Calu3 (cell line): Measurements from ENCODE around the gene MMD2. TPM values are rescaled to one million over a fixed set of nuclear protein-coding genes. Genes with fewer than 3 reads are reported as not detected.

Source experiments
- BruUV-seq: library from RNA; stranded (reverse); fragments of 400-500 nt; replicated peaks from 2 replicates; lab custom pipeline; 2021; lab: Mats Ljungman, UMichigan
- CTCF ChIA-PET: fragments of 300-600 bp; sonication (Branson Sonifier 250); formaldehyde crosslinking; loops from one replicate; lab custom pipeline; 2022; ENCODE audit warnings: antibody characterized with exemption; lab: Charles Lee
- DNase-seq: peaks from one replicate; pipeline ENCODE4 v3.0.0; 2022
- H3K27ac Mint-ChIP-seq: one replicate; pipeline ENCODE4 v1.8.0; 2022; ENCODE audit warnings: mixed read lengths; ENCODE audit not compliant: unreplicated experiment
- H3K27me3 Mint-ChIP-seq: one replicate; pipeline ENCODE4 v1.8.0; 2022; ENCODE audit warnings: mixed read lengths; ENCODE audit not compliant: unreplicated experiment
- H3K36me3 Mint-ChIP-seq: one replicate; pipeline ENCODE4 v1.8.0; 2022; ENCODE audit warnings: mild to moderate bottlenecking, moderate library complexity, mixed read lengths; ENCODE audit not compliant: insufficient read depth, unreplicated experiment
- H3K4me1 Mint-ChIP-seq: one replicate; pipeline ENCODE4 v1.8.0; 2022; ENCODE audit warnings: mild to moderate bottlenecking, low read depth, mixed read lengths; ENCODE audit not compliant: unreplicated experiment
- H3K4me3 Mint-ChIP-seq: one replicate; pipeline ENCODE4 v1.8.0; 2022; ENCODE audit warnings: mild to moderate bottlenecking, low read depth, moderate library complexity, mixed read lengths; ENCODE audit not compliant: unreplicated experiment
- H3K9me3 Mint-ChIP-seq: one replicate; pipeline ENCODE4 v1.8.0; 2022; ENCODE audit warnings: low read depth, mixed read lengths; ENCODE audit not compliant: unreplicated experiment
- CTCF ChIP-seq: fragments of 200-600 bp; IDR thresholded peaks from one replicate; pipeline ENCODE4 v1.8.0; 2022; ENCODE audit warnings: antibody characterized with exemption; ENCODE audit not compliant: unreplicated experiment
- intact Hi-C: fragments of 100-400 bp; cut with micrococcal nuclease; formaldehyde crosslinking; loops from one replicate; pipeline ENCODE4 v1.10.0; 2022; ENCODE audit not compliant: unreplicated experiment
- total RNA-seq: library from RNA; stranded (reverse); gene quantifications from 2 replicates; pipeline ENCODE4 v1.2.3, GENCODE V29; 2022

Gene MMD2
- total RNA-seq, 1 experiment from 2014 or later, result not detected

DNA sequence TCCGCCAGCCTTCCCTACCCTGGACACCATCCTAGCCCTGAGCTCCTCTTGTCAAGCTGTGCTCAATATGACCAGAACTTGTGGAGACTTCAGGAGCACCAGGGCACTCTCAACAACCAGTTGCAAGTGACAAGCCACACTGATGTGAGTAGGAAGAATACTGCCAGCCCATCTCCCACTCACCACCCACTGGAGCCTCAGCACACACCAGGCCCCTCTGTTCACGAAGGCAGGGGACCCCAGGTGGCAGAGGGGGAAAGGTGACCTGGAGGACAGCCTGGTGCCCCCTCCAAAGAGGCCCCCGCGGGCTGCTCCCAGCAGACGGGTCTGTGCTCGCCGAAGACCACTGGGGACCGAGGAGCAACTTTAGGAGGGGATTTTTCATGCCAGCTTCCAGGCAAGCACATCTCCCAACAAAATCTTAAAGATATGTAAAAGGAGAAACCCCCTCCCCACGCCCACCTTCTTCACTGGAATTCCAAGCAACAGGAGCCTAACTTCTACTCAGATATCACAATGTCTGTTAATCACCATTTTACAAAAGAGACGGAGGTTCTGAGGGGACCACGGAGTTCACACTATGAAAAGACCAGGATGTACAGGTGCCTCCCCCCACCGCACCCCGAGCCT lies 1.0 kb downstream of the MMD2 start:
- H3K4me1 Mint-ChIP-seq, result no peaks in the 10 kb centered on the region
- no peak overlapping the region for H3K4me3 Mint-ChIP-seq
- no peaks in the 10 kb centered on the region for H3K36me3 Mint-ChIP-seq
- H3K27ac Mint-ChIP-seq, result no peak overlapping the region
- CTCF ChIA-PET, result interaction anchor here (0.7 kb wide), 1 partner anchor 14 kb away, joined by 3 read pairs; no protein-coding TSS in a partner anchor
- intact Hi-C loops, result no loop called here
- H3K27me3 Mint-ChIP-seq, result peaks cover 49% of the 10 kb centered on the region
- no peaks in the 10 kb centered on the region for H3K9me3 Mint-ChIP-seq
- TF ChIP-seq CTCF, result no peak
- no TSS peak for BruUV-seq
- DNase-seq, result no peak

DNA sequence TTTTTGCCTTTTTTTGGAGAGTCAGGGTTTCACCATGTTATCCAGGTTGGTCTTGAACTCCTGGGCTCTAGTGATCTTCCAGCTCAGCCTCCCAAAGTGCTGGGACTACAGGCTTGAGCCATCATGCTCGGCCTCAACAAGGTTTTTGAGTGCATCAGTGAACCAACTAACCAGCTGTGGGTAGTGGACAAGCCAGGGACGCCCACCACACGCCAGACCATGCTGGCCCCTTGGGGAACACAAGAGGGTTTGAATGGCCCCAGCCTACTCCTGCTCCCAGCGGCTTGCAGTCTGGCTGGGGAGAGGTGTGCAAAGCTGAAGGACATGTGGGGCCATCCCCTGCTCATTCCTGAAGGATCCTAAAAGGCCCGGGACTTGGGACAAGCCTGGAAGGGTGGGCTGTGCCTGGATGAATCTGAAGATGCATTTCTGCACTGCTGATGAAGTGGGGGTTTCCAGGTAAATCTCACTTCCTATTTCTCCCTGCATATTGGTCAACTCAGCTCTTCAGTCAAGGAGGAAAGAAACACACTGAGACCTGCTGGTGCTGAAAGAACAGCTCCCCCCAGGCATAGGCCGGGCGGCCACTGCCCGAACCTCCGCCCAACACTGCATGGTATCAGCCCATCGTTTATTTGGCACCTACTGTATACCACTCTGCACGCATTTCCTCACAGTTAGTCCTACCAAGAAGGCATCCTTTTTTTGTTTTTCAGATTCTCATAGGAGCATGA lies 6.9 kb downstream of the MMD2 start:
- no peaks in the 10 kb centered on the region for H3K9me3 Mint-ChIP-seq
- CTCF ChIA-PET, result interaction anchor here (0.7 kb wide), 2 partner anchors 56 to 708 kb away, joined by 3 to 6 read pairs; no protein-coding TSS in a partner anchor
- H3K36me3 Mint-ChIP-seq, result no peaks in the 10 kb centered on the region
- peaks cover 85% of the 10 kb centered on the region for H3K27me3 Mint-ChIP-seq
- DNase-seq, result peak; percentile 45
- no peak overlapping the region for H3K27ac Mint-ChIP-seq
- no peak overlapping the region for H3K4me3 Mint-ChIP-seq
- intact Hi-C loops, result no loop called here
- no peaks in the 10 kb centered on the region for H3K4me1 Mint-ChIP-seq
- no peak for TF ChIP-seq CTCF
- BruUV-seq, result no TSS peak

- no peak for DNase-seq
- H3K4me1 Mint-ChIP-seq, result no peaks in the 10 kb centered on the region
- no peaks in the 10 kb centered on the region for H3K36me3 Mint-ChIP-seq
- H3K27ac Mint-ChIP-seq, result no peak overlapping the region
- no peak overlapping the region for H3K4me3 Mint-ChIP-seq
- CTCF ChIA-PET, result no interaction called here
- no TSS peak for BruUV-seq
- intact Hi-C loops, result no loop called here
- no peak for TF ChIP-seq CTCF
- H3K9me3 Mint-ChIP-seq, result no peaks in the 10 kb centered on the region
- peaks cover 92% of the 10 kb centered on the region for H3K27me3 Mint-ChIP-seq
These were observed 7.7 kb downstream of the MMD2 start for GRCh38 chr7:4951304-4951703.

DNA sequence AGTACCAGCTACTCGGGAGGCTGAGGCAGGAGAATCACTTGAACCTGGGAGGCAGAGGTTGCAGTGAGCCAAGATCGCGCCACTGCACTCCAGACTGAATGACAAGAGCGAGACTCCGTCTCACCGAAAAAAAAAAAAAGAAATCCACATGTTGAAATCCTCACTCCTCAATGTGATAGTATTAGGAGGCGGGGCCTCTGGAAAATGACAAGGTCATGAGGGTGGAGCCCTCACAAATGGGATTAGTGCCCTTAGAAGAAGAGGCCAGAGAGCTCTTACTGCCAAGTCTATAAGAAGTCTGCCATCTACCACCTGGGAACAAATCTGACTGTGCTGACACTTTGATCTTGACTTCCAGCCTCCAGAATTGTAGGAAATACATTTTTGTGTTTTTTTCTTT lies 10.6 kb downstream of the MMD2 start:
- TF ChIP-seq CTCF, result no peak
- intact Hi-C loops, result no loop called here
- H3K27ac Mint-ChIP-seq, result no peak overlapping the region
- H3K4me1 Mint-ChIP-seq, result no peaks in the 10 kb centered on the region
- peaks cover 98% of the 10 kb centered on the region for H3K27me3 Mint-ChIP-seq
- CTCF ChIA-PET, result interaction anchor here (0.6 kb wide), 1 partner anchor 329 kb away, joined by 4 read pairs; no protein-coding TSS in a partner anchor
- no peaks in the 10 kb centered on the region for H3K36me3 Mint-ChIP-seq
- no peak for DNase-seq
- H3K9me3 Mint-ChIP-seq, result no peaks in the 10 kb centered on the region
- no TSS peak for BruUV-seq
- no peak overlapping the region for H3K4me3 Mint-ChIP-seq
